DMS53 (cell line): Measurements from ENCODE around the gene COASY.
A peak's percentile ranks its signal among the peaks of the same experiment; 100 is the strongest.
"Not testable (repeated sequence)": the region's sequence is repeated elsewhere in the genome, so short reads cannot be mapped to it uniquely, and the experiment has no call there.

Source experiments
- DNase-seq: peaks from one replicate; lab custom pipeline; 2025; lab: John Stamatoyannopoulos, UW

Gene COASY

GRCh38 chr17:42531455-42532354, 30.2 kb upstream of the COASY start:
- DNase-seq = peak; percentile 90

DNA sequence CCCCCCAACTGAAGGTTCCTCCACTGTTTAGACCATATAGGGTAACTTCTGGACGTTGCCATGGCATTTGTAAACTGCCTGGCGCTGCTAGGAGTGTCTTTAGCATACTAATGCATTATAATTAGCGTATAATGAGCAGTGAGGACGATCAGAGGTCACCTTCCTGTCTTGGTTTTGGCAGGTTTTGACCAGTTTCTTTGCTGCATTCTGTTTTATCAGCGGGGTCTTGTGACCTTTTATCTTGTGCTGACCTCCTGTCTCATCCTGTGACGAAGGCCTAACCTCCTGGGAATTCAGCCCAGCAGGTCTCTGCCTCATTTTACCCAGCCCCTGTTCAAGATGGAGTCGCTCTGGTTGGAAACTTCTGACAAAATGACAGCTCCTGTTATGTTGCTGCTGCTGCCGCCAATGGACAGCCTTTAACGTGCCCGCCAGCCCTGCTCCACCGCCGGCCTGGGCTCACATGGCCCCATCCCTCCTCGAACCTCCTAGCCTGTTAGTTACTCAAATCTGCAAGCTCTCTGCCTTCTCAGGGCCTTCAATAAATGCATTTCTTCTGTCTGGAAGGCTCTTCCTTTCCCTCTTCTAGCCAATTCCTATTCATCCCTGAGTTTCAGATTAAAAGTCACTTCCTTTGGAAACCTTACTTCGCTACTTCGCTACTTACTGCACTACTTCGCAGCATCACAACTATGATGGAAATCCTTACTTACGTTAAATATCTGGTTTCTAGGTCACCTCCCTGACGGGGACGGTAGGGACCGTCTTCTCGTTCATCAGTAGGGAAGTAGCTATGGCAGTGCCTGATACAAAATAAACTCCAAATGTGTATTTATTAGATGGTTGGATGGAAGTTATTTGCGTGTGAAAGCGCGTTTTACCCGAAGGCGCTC, 26.5 kb upstream of the COASY start:
- peak; percentile 67 for DNase-seq

- peak; percentile 98 for DNase-seq
Observed at GRCh38 chr17:42536048-42536371, 25.9 kb upstream of the COASY start, which contains the start of gene NAGLU. Gene NAGLU, plus strand, starts transcription at chr17:42536241. Its CDS starts 32 bp downstream, at chr17:42536273.

- DNase-seq = peak; percentile 97
Observed at GRCh38 chr17:42536372-42537155, 25.4 kb upstream of the COASY start.

DNA sequence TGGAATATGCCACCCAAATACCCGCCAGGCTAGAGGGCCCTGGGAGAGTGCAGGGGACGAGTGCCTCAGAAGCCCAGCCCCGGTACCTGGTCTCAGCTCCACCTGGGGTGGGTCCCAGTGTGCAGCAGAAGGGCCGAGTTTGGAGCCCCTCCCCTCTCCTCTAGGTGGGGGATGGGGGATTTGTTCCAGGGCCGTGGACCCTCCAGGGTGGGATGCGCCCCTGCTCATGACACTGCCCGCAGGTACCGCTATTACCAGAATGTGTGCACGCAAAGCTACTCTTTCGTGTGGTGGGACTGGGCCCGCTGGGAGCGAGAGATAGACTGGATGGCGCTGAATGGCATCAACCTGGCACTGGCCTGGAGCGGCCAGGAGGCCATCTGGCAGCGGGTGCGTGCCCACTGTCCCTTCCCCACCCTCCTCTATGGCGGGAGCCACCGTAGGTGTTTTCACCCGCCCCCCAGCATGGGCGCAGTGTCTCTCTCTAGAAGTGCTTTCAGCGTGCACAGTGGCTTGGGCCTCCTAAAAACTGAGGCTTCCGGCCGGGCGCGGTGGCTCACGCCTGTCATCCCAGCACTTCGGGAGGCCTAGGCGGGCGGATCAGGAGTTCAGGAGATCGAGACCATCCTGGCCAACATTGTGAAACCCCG, 24.7 kb upstream of the COASY start:
- DNase-seq = no peak

DNA sequence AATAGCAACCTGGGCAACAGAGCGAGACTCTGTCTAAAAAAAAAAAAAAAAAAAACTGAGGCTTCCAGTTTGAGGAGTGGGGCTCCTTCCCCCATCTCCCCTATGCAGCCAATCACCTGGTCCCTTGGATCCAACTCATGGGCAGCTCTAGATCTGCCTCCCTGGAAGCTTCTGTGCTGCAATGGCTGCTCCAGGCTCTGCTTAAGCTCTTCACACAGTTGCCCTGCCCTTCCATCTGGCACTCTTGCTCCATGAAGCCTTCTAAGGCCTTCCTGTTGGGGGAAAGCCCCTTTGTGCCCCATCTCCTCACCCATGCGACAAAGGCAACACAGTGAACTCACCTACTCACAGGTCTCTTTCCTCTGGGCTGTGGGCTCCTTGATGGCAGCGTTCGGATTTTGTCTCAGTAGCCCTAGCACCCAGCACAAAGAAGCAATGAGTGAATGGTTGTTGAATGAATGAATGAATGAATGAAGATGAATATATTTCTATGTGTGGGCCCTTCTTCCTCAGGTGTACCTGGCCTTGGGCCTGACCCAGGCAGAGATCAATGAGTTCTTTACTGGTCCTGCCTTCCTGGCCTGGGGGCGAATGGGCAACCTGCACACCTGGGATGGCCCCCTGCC, 24.0 kb upstream of the COASY start:
- DNase-seq = no peak

DNA sequence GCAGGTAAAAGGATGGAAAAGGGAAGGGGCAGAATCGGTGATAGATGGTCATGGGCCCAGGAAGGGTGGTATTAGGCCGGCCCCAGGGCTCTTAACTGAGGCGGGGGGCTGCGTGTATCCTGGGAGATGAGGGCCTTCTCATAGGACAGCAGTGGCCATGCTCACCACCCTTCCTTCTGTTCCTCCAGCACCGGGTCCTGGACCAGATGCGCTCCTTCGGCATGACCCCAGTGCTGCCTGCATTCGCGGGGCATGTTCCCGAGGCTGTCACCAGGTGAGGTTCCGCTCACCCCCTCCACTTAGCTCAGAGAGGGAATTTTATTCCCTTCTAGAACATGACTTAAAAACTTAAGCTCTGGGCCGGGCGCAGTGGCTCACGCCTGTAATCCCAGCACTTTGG, 23.5 kb upstream of the COASY start:
- no peak for DNase-seq

- DNase-seq = not testable (repeated sequence)
Observed at GRCh38 chr17:42540558-42540957, 21.4 kb upstream of the COASY start.

DNA sequence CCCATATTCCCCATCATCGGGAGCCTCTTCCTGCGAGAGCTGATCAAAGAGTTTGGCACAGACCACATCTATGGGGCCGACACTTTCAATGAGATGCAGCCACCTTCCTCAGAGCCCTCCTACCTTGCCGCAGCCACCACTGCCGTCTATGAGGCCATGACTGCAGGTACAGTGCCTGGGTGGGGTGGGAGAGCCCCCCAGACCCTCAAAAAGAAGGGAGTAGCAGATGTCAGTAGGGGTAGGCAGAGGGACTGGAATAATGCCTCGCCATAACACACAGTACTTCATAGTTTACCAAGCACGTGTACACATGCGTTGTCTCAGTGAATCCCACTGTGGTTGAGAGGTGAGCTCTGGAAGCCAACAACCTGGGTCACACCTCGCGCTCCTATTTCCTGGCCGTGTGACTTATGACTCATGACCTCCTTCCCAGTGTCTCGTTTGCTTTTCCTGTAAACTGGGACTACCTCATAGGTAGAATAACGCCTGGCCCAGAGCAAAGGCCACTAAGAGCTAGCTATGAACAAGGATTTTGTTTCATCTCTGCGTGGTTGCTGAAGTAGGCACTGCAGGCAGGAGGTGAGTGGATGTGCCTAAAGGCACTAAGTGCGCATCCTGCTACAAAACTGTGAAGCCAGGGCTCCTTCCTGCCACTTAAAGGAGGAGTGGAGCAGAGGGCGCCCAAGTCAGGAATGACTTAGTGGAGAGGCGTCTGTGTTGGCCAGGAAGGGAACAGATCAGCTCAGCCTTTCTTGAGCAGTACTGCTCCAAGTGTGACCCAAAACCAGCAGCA, 20.7 kb upstream of the COASY start:
- peak; percentile 89 for DNase-seq

DNA sequence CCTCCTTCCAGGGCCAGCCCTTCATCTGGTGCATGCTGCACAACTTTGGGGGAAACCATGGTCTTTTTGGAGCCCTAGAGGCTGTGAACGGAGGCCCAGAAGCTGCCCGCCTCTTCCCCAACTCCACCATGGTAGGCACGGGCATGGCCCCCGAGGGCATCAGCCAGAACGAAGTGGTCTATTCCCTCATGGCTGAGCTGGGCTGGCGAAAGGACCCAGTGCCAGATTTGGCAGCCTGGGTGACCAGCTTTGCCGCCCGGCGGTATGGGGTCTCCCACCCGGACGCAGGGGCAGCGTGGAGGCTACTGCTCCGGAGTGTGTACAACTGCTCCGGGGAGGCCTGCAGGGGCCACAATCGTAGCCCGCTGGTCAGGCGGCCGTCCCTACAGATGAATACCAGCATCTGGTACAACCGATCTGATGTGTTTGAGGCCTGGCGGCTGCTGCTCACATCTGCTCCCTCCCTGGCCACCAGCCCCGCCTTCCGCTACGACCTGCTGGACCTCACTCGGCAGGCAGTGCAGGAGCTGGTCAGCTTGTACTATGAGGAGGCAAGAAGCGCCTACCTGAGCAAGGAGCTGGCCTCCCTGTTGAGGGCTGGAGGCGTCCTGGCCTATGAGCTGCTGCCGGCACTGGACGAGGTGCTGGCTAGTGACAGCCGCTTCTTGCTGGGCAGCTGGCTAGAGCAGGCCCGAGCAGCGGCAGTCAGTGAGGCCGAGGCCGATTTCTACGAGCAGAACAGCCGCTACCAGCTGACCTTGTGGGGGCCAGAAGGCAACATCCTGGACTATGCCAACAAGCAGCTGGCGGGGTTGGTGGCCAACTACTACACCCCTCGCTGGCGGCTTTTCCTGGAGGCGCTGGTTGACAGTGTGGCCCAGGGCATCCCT, 18.5 kb upstream of the COASY start:
- no peak for DNase-seq

DNA sequence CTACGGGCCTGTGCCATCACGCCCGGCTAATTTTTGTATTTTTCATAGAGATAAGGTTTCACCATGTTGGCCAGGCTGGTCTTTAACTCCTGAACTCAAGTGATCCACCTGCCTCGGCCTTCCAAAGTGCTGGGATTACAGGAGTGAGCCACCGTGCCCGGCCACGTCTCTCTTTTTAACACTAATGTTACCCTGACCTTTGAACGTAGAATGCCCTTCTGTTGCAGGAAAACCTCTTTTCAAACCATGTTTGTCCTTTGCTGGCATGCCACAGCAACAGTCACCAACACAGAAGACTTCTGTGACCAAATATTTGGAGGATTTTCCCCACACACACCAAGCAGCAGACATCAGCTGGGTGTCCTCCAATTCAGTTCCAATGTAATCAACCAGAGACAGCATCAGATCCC, 17.1 kb upstream of the COASY start:
- DNase-seq = no peak

GRCh38 chr17:42545755-42546505, 16.0 kb upstream of the COASY start:
- DNase-seq = not testable (repeated sequence)

GRCh38 chr17:42547001-42547461, 14.9 kb upstream of the COASY start:
- DNase-seq = peak; percentile 45

DNA sequence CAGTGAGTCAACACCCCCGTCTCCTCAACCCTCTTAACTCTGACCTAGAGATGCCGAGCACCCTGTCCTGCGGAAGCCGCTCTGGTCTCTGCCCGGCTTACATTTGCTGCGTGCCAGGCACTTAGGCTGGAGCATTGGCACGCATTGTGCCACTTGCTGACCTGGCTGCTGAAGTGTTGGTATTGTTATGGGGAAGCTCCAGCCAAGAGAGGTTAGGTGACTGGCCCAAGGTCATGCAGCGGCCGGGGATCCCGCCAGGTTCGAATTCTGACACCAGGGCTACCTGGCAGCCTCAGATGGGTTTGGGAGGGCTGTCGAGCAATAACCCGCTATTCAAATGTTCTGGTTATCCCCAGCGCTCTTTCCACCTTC, 14.3 kb upstream of the COASY start:
- DNase-seq = peak; percentile 60

GRCh38 chr17:42548070-42548837, 13.7 kb upstream of the COASY start:
- peak; percentile 96 for DNase-seq

DNA sequence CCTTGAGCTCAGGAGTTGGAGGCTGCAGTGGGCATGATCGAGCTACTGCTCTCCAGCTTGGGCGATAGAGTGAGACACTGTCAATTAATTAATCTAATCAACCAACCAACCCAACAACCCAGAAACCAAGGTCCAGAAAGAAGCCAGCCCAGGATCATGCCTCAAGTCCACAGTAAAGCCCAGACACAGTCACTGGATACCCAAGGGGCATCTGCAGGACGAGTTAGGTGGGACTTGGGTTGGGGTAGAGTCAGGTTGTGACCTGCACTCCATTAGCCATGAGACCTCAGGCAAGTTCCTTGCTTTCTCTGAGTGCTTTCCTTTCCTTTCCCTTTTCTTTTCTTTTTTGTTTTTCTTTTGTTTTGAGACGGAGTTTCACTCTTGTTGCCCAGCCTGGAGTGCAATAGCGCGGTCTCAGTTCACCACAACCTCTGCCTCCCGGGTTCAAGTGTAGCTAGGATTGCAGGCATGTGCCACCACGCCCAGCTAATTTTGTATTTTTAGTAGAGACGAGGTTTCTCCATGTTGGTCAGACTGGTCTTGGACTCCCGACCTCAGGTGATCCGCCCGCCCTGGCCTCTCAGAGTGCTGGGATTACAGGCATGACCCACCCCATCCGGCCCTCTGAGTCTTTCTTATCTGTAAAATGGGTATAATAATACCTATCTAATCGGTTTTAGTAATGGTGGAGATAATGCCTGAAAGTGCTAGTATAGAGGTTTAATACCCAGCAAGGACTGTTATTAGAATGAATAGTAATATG, 12.8 kb upstream of the COASY start:
- no peak for DNase-seq

DNA sequence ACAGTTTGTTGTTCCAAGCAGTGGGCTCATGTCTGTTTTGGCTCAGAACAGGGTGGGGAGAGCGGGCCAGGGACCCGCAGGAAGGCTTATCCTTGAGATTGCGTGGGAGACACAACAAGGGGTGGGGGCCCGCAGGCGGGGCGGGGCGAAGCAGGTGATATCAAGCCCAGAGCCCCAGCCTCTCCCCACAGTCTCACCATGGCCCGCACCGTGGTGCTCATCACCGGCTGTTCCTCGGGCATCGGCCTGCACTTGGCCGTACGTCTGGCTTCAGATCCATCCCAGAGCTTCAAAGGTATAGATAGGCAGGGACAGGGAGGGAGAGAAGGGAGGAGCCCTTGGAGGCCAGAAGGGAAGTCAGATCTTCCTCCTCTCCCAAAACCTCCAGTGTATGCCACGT, 9.2 kb upstream of the COASY start, which contains the start of gene HSD17B1:
Gene HSD17B1, plus strand, starts transcription at position 188 of the 400 bp plus-strand sequence. Its CDS starts 11 bp downstream, at position 199.
- not testable (repeated sequence) for DNase-seq
